Osteoblast (primary cell): ENCODE results near the gene EYA3. TPM values are rescaled to one million over a fixed set of nuclear protein-coding genes. Genes with fewer than 3 reads are reported as not detected.

Source experiments
- DNase-seq: peaks from one replicate; pipeline ENCODE4 v3.0.0; 2011; ENCODE audit warnings: low spot score, mixed read lengths; ENCODE audit not compliant: insufficient read length; ENCODE audit errors: missing footprints
- H2AFZ ChIP-seq: 2 replicates; pipeline ENCODE4 v1.6.0; 2011; ENCODE audit warnings: mild to moderate bottlenecking, low read length
- H3K27ac ChIP-seq: 2 replicates; pipeline ENCODE4 v1.5.1; 2011; ENCODE audit warnings: mild to moderate bottlenecking, low read depth, low read length, moderate library complexity
- H3K27me3 ChIP-seq: 2 replicates; pipeline ENCODE4 v1.6.0; 2012; ENCODE audit warnings: mild to moderate bottlenecking, control low read depth, inconsistent platforms, low read length, moderate library complexity; ENCODE audit not compliant: insufficient read depth
- H3K36me3 ChIP-seq: 2 replicates; pipeline ENCODE4 v1.5.1; 2011; ENCODE audit warnings: mild to moderate bottlenecking, low read length, control low read depth, moderate library complexity; ENCODE audit not compliant: insufficient read depth
- H3K4me1 ChIP-seq: 2 replicates; pipeline ENCODE4 v1.5.1; 2011; ENCODE audit warnings: mild to moderate bottlenecking, low read length, control low read depth, moderate library complexity; ENCODE audit not compliant: insufficient read depth
- H3K4me2 ChIP-seq: 2 replicates; pipeline ENCODE4 v1.6.0; 2011; ENCODE audit warnings: mild to moderate bottlenecking, low read length; ENCODE audit not compliant: insufficient read depth
- H3K4me3 ChIP-seq: fragments of 200-600 bp; sonication (generic); 3 replicates; pipeline ENCODE4 v1.5.1; 2012; ENCODE audit warnings: mild to moderate bottlenecking, low read length, inconsistent platforms; ENCODE audit not compliant: insufficient read depth
- H3K79me2 ChIP-seq: 2 replicates; pipeline ENCODE4 v1.6.0; 2012; ENCODE audit warnings: mild to moderate bottlenecking, low read length, control low read depth, inconsistent platforms; ENCODE audit not compliant: insufficient read depth
- H3K9me3 ChIP-seq: 2 replicates; pipeline ENCODE4 v1.5.1; 2011; ENCODE audit warnings: low read depth, low read length, control low read depth
- H4K20me1 ChIP-seq: 2 replicates; pipeline ENCODE4 v1.6.0; 2012; ENCODE audit warnings: mild to moderate bottlenecking, low read length, control low read depth; ENCODE audit not compliant: insufficient read depth
- total RNA-seq: library from RNA; depleted of rRNA; stranded (reverse); fragments of >200 nt; gene quantifications from 2 replicates; pipeline ENCODE4 v1.2.3, GENCODE V29; 2012
- TF ChIP-seq, protein P1 (sequence below): IDR thresholded peaks from 2 replicates; pipeline ENCODE4 v1.5.1; 2011; ENCODE audit warnings: mild to moderate bottlenecking, low read depth, low read length, moderate library complexity; ENCODE audit errors: extremely low read depth

Gene EYA3
- total RNA-seq, 1 donor = 10.9 TPM

DNA sequence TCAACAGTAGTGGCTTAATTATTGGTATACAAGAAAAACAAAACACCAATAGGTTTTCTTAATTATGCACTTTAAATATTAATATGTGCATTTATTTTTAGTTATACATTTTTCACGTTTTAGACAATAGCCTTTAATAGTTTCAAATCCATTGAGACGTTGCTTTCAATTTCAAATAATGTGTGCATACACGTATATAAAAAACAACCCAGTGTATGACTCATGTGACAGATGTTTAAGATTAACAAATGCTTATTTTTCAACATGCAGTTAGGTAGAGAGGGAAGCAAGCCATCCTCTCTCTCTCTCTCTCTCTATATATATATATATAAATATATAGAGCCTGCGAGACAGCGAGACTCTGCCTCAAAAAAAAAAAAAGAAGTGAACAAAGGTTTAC lies 24.3 kb downstream of the EYA3 start:
- peaks cover 21% of the 10 kb centered on the region for H3K4me1 ChIP-seq
- DNase-seq = peak; percentile 46
- H4K20me1 ChIP-seq = no peaks in the 10 kb centered on the region
- H3K27me3 ChIP-seq = no peaks in the 10 kb centered on the region
- peak overlapping the region; percentile 47 for H3K4me2 ChIP-seq
- H3K36me3 ChIP-seq = no peaks in the 10 kb centered on the region
- H3K4me3 ChIP-seq = no peak overlapping the region
- TF ChIP-seq, protein P1, sequence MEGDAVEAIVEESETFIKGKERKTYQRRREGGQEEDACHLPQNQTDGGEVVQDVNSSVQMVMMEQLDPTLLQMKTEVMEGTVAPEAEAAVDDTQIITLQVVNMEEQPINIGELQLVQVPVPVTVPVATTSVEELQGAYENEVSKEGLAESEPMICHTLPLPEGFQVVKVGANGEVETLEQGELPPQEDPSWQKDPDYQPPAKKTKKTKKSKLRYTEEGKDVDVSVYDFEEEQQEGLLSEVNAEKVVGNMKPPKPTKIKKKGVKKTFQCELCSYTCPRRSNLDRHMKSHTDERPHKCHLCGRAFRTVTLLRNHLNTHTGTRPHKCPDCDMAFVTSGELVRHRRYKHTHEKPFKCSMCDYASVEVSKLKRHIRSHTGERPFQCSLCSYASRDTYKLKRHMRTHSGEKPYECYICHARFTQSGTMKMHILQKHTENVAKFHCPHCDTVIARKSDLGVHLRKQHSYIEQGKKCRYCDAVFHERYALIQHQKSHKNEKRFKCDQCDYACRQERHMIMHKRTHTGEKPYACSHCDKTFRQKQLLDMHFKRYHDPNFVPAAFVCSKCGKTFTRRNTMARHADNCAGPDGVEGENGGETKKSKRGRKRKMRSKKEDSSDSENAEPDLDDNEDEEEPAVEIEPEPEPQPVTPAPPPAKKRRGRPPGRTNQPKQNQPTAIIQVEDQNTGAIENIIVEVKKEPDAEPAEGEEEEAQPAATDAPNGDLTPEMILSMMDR = no peak
- no peak overlapping the region for H2AFZ ChIP-seq
- no peaks in the 10 kb centered on the region for H3K9me3 ChIP-seq
- H3K27ac ChIP-seq = peak overlapping the region; percentile 47
- peaks cover 63% of the 10 kb centered on the region for H3K79me2 ChIP-seq

DNA sequence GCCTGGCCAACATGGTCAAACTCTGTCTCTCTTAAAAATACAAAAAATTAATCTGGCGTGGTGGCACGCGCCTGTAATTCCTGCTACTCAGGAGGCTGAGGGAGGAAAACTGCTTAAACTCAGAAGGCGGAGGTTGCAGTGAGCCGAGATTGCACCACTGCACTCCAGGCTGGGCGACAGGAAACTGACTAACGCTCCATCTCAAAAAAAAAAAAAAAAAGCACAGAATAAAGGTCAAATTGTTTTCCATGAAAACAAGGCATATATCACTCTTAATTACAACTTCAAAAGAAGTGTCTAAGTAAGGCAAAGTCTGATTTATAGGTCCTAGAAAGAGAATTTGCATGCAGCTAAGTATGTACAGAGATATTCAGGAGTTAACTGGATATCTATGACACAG lies 25.6 kb downstream of the EYA3 start:
- peaks cover 21% of the 10 kb centered on the region for H3K4me1 ChIP-seq
- no peak overlapping the region for H3K4me3 ChIP-seq
- H3K36me3 ChIP-seq = no peaks in the 10 kb centered on the region
- H4K20me1 ChIP-seq = no peaks in the 10 kb centered on the region
- H3K79me2 ChIP-seq = peaks cover 68% of the 10 kb centered on the region
- H3K9me3 ChIP-seq = no peaks in the 10 kb centered on the region
- H3K27me3 ChIP-seq = no peaks in the 10 kb centered on the region
- H2AFZ ChIP-seq = no peak overlapping the region
- H3K27ac ChIP-seq = no peak overlapping the region
- no peak overlapping the region for H3K4me2 ChIP-seq
- no peak for DNase-seq
- TF ChIP-seq, protein P1 = no peak

DNA sequence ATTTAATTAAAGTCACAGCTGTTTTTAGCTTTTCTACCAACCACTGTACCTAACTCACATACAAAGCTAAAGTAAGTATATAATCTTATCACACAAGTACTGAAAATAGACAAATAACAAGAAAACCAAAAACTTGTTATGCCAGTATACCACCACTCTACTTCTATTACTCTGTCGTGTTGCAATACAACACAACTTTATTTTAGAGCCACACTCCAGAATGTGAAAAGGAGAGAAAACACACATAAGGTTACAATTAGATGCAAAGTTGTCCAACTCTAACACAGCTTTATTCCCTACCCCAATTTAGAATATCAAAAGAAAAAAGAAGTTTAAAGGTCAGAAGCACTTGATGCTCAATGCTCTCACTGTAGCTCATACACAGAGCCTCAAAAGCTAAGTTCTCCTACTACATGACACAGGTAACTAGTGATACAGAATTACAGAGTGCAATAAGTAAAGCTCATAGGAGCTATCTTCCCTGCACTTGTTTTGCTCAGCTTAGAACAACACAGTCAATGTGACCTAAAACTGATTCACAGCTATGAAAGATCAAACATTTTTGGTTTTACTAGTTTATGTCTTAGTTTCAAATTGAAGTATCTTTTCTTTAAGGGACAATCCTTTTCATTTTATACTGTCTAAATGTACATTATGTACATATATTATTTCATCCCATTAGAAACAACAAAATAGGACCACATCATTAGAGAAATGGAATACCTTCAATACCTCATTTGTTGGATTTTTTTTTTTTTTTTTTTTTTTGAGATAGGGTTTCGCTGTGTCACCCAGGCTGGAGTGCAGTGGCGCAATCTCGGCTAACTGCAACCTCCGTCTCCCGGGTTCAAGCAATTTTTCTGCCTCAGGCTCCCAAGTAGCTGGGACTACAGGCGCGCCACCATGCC lies 29.2 kb downstream of the EYA3 start:
- DNase-seq = no peak
- Histone ChIP-seq H3K4me1 (peaks cover 3% of the 10 kb centered on the region), H3K4me2 (peak overlapping the region; percentile 41), H3K27ac (no peak overlapping the region), H3K9me3 (no peaks in the 10 kb centered on the region), H2AFZ (no peak overlapping the region), H3K27me3 (no peaks in the 10 kb centered on the region), H3K36me3 (no peaks in the 10 kb centered on the region), H4K20me1 (no peaks in the 10 kb centered on the region), H3K79me2 (peaks cover 56% of the 10 kb centered on the region), H3K4me3 (no peak overlapping the region)
- TF ChIP-seq, protein P1 = no peak

DNA sequence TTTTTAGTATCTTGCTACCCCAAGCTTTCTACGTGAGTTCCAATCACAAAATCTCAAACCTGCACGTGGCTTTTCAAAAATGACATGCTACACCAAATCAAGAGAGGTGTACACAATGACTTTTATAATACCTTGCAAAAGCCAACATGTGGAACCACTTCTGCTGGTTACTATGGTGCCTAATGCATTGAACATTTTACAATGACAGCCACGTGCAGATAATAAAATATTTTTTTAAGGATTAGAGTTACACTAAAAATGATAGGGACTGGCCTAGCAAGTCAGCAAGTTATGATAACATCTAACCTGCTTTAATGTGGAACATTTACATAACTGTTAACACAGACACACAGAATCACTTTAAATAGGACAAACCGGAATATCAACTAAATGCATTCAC lies 30.2 kb downstream of the EYA3 start:
- Histone ChIP-seq H3K27me3 (no peaks in the 10 kb centered on the region), H3K4me2 (no peak overlapping the region), H3K4me3 (no peak overlapping the region), H3K4me1 (peaks cover 3% of the 10 kb centered on the region), H4K20me1 (no peaks in the 10 kb centered on the region), H3K9me3 (no peaks in the 10 kb centered on the region), H3K79me2 (peaks cover 47% of the 10 kb centered on the region), H3K27ac (no peak overlapping the region), H2AFZ (no peak overlapping the region), H3K36me3 (no peaks in the 10 kb centered on the region)
- TF ChIP-seq, protein P1 = no peak
- DNase-seq = no peak
